Activated CD4-positive, CD25-positive, alpha-beta regulatory T cell treated with anti-CD3 and anti-CD28 coated beads, Interleukin-2, amount 50 U/mL, for 16 hours (primary cell): ENCODE data around the gene KCNMA1.
"Not testable (repeated sequence)": the region's sequence is repeated elsewhere in the genome, so short reads cannot be mapped to it uniquely, and the experiment has no call there.

ENCODE experiments used
- DNase-seq: peaks from one replicate; pipeline ENCODE4 v3.0.0-alpha.2; 2020; ENCODE audit warnings: low read depth, low spot score

Gene KCNMA1

DNA sequence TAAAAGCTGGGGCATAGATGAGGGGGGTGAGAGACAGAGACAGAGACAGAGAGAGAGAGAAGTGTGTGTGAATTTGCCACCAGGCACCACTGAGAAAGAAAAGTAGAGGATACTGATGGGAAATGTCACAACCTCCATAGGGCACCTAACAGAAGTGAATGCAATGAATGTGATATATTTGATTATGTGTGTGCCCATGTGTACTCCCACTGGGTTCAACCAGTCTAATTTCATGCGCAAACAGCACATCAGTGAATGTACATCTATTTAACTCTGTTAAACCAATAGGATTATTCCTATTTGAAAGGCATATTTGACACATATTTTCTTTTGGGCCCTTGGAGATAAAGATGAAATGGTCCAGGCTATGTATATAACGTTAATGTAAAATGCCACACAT is 241.3 kb downstream of the KCNMA1 start:
- DNase-seq: no peak

DNA sequence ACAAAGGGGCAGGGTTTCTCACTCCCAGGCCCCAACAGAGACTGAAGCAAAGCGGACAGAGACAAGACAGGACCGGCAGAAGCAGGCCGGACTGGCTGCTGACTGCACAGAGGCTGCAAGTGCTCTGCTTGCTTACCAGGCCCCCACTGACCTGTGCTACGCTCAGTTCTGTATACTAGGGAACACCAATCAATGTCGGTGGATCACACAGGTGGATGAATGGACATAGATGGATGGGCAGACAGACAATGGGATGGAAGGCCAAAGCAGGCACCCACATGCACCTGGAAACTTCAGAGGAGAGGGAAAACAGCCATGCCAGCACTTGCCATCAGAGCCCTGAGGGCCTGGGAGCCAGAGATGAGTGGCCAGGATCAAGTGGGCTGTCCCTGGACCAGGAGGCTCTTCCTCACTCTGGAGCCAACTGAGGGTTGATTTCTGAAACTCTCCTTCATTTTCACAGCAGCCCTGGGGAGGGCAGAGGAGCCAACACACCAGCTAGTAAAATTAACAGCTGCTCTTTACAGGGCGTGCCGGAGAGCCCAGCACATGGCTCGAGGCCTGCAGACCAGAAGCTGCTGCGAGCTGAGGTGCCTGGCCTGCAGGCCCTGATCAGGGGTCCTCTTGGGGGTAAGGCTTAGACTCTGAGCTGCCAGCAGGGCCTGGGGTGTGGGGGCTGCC is 243.6 kb downstream of the KCNMA1 start:
- DNase-seq: no peak

DNA sequence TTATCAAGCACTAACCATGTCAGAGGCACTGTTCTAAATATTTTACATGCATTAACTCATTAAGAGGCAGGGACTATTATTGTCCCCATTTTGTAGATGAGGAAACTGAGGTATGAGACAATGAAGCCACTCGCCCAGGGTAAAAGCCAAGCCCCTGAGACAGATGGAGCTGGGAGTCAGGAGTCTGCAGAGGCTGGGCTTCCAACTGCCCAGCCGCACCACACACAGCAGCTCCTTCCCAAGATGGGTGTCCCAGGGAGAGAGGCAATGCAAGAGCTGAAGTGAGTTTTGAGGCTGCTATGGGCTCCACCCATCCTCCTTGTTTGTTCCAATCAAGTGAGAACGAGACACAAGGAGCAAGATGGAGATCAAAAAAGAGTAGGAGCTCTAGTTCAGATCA is 244.2 kb downstream of the KCNMA1 start:
- DNase-seq: no peak

DNA sequence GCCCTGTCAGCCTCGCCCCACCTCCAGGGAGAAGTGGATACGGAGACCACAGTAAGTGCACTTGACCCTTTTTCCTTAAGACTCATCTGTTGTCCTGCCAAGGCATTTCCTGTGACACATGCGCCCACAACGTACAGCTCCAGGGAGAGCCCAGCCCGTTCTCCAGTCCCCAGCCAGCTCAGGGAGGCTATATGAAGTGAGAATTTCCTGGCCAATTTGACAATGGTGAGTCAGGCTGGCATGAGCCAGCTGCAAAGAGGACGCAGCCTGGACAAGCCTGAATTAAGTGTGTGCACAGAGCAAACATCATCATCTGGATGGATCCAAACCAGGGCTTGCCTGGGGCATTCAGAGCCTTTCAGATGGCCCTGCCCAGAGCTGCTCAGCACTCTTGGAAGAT is 244.8 kb downstream of the KCNMA1 start:
- no peak for DNase-seq

DNA sequence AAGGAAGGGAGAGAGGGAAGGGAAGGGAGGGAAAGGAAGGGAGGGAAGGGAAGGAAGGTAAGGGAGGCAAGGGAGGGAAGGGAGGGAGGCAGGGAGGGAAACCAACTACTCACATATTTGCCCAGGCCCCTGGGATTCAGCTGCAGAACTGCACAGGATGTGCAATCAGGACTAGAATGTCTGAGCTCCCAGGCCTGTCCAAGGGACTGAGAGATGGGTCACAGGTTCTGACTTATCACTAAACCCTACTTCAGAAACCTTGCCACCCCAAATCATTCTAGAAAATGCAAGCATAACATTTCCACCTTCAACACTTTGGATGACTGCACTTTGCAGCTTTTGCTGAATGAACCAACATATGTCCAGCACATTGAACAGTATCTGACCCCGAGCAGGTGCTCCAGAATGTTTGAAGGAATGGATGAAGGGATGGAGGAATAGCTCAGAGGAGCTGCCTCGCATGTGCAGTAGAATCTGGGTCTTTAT is 245.3 kb downstream of the KCNMA1 start:
- DNase-seq: no peak

DNA sequence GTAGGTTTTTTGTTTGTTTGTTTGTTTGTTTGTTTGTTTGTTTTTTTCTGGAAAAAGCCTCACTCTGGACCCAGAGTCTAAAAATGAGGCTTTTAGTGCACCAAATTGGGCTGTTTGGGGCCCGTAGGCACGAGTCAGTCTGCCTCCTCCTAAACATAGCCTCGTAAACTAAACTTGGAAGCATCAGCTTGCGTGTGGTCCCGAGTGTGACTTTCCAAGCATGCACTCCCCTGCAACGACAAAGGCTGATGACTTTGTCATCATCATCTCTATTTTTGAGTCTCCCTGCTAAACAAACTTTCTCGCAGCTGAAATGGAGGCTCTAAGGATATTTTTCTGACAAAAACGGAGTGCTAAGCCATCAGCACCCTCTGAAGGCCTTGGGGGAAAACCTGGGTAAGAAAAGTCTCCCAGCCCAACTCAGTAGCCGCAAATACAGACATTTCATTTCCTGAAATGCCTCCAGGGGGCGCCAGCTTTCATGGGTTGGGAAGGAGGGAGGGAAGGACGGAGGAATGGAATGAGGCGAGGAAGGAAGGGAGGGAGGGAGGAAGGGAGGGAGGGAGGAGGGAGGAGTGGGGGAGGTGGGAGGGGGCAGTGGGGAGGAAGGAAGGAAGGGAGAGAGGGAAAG is 245.9 kb downstream of the KCNMA1 start:
- no peak for DNase-seq

DNA sequence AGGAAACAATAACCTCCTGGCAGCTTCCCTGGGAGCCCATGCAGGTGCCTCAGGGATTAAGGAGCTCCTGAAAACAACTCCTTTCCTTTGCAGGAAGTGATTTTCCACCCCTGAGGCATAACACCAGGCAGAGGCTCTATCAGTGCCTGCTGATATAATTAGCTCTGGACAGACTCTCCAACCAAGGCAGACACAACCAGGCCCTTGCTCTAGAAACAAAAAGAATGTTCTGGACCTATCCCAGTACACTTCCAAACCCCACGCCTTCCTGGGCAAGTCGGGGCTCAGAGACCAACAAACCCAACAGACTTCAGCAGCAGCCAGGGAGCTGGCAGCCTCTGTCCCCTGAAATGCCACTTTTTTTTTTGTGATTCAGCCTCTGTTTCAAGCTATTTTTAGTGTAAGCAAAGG is 247.1 kb downstream of the KCNMA1 start:
- DNase-seq: no peak

DNA sequence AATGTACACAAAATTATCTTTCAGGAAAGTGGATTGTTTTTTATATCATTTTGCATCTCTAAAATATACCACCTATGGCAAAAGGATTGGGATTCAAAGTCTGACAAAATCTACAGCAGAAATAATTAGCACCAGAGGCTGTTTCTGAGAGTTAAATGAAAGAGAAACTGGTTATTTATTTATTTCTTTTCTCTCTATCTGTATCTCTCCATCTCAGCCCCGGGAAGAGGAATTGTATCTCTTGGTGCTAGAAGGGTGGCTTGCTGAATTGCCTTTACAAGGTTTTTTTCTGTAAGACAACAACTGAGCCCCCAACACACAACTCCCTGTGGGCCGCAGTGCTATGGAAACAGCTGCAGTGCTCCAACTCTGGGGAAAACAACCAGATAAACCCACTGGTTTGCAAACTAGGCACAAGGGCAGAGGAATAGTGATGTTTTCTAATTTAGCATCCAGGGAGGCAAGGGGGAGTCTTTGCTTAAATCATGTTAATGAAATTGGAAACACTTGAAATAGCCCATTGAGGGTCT is 249.0 kb downstream of the KCNMA1 start:
- no peak for DNase-seq

DNA sequence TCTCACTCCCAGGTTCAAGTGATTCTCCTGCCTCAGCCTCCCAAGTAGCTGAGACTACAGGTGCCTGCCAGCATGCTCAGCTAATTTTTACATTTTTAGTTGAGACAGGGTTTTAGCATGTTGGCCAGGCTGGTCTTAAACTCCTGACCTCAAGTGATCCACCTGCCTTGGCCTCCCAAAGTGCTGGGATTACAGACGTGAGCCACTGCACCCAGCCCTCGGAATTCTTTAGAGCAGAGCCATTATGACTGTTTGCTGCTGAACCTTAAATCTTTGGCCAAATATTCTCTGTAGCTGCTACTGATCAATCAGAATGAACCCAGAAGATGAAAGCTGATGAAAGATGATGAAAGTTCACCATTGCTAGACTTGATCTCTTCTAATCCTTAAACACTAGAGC is 249.9 kb downstream of the KCNMA1 start:
- not testable (repeated sequence) for DNase-seq

DNA sequence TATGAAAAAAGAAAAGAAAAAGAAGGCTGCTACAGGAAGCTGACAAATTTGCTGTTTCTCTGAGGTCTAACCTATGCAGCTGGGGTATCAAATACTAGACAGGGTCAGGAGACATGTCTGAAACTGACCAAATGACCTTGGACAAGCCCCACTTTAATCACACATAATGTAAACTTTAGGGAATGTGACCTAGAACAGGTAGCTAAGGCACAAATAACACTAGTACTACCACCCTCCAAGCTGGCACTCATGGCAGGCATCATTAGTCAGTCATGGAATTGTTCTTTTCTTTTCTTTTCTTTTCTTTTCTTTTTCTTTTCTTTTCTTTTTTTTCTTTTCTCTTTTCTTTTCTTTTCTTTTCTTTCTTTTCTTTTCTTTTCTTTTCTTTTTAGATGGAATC is 250.4 kb downstream of the KCNMA1 start:
- DNase-seq: no peak

DNA sequence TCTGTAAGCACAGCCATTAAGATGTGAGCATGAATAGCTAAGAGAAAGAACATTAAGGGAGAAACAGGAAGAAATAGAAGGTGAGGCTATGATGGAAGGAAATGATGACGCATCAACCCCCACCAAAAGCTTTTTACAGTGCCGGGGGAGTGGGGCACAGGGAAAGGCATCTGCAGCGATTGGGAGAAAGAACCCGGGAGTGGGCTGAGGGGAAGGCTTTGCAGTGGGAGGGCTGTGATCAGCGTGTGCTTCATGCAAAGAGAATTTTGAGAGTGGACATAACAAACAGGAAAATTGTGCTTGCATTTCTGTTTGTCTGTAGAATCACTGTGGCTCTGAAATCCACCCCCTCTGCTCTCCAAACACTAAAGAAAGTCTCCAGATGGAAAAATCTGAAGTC is 250.8 kb downstream of the KCNMA1 start:
- no peak for DNase-seq

DNA sequence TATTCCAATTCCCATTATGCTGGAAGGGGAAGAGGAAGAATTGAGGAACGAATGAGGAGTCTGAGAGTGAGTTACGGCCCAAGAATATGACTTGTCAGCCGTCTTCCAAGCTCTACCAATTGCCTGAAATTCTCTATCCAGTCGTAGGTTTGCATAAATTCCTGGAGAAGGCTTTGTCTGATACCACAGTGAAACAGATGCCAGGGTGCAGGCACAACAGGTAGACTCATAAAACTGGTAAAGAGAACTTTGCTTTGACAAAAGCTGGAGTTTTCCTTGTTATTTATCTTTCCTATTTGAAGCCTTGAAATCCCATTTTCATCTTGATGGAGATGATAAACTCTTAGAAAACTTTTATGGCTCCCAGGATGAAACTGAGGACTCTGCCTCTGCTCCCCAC is 251.2 kb downstream of the KCNMA1 start:
- no peak for DNase-seq

DNA sequence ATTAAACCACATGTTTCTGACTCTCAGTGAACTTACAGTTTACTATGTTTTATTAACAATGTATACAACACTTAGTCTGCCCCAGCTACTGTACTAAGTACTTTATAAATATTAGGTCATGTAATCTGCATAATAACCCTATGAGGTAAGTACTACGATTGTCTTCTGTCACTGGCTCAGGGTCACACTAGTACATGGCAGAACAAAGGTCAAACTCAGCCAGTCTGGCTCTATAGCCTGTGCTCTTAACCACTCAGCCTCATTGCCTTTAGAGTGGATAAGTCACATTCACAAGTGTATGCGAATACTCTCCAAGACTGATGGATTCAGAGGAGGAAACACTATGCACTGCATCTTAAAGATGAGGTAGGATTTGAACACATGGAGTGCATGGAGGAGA is 252.3 kb downstream of the KCNMA1 start:
- no peak for DNase-seq

DNA sequence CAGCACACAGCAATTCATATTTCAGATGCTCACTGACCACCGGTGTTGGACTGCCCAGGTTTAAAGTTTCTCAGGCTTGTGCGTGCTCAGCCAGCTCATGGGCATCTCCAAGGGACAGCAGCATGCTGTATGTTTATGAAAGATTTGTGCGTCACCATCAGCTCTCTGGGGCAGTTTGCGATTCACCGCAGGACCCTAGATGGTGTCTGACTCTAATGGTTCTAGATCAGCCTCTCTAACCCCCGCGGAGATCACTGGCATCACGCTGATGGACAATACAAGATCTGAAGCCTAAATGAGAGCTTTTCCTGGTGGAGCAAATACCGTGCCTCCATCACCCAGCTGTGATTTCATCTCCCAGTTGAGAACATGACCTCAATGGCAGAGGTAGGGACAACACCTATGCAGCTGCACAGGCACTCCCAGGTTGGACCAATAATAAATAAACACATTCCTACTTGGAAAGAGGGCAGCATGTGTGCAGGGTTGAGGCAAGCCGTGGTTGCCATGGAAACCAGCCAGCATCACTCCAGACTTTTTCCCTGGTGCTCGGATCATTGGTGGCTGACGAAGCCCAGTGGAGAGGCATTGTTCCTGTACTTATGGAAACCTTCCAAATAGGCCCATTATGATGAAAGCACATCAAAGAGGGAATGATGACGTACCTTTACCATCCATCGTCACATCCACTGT is 253.6 kb downstream of the KCNMA1 start:
- DNase-seq: no peak

DNA sequence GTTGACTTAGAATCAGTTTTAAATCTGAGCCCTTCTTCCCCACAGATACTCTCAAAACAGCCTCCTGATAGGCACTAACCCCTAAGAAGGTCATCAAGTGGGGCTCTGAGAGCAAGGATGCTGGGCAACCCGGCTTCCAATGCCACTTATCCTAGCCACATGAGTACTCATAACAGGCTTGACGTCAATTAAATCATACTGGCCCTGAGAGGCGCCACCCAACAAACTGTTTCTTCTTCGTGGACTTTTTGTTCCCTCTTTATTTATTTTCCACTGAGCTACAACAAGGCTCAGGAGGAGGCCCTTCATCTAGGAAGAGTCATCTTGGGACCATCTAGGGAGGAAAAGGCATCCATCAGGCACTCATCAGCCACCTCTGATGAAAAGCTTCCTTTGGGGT is 255.9 kb downstream of the KCNMA1 start:
- no peak for DNase-seq

DNA sequence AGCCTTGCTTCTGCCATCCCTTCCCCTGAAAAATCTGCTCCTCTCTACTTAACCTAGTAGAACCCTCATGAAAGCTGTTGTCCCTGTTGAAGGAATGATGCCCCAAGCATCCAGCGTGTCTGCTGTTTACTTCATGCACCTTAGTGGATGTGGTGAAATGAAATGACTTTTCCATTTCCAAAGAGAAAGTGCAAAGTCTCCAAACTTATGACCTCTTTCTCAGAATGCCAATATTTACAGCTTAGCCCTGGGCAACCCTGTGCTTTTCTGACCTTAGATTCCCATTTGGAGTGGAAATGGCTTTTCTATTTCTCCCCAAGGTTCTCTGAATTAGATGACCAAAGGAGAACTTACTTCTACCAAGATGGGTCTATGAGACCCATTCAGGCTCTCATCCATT is 256.9 kb downstream of the KCNMA1 start:
- no peak for DNase-seq

DNA sequence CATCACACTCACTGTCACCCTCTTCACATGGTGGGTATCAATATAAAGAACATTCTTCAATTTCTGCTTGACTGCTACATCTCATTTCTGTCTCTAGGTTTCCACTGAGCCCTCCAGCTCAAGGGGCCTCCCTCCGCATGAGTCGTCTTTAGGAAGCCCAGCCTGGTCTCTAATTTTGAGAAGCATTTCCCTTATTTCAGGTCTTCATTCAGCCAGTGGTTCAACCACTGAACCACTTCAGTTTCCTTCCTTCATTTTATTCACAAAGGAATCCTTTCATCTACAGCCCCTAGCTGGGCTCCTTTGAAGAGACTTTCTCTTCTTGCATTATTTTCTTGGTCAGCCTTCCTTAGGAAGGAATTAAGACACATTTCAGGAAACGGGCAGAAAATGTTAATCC is 257.4 kb downstream of the KCNMA1 start:
- no peak for DNase-seq

DNA sequence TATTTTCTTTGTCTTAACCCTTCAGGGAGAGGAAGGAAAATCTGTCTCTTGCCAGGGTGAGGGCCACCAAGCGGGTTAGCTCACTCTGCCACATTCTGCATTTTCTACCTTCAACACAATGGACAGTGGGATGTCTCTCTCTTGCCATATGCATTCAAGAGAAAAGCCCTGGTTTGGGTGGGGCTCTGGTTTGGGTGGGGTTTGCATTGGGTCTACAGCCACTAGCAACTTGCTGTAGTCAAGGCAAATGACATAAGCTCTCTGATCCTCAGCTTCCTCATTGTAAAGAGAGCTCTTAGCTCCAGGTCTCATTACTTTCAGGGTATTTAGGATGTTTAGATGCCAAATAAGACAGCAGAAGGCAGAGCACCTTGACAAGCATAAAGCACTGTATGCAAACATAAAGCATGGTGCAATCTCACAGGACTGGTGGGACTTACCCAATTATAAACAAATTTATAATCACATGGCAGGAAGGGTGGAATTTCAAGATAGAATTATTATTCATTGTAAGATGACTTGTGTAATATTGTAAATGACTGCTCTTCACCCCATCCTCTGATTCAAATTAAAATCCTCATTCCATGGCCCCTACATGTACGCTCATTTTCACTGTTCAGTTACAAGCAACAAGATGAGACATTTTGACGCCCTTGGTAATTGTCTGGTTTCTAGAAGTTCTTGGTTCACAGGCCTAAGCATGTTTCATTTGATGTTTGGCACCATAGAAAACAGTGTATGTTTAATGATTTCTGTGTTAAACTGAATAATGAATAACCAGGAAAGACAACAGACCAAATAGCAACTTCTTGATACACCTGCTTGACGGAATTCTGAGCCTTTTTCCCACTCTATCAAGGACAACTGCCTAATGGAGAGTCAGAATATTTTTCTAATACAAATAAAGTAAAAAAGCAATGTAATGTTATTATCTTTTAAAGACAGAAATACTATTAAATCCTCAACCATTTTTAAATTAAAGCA is 258.9 kb downstream of the KCNMA1 start:
- DNase-seq: no peak

DNA sequence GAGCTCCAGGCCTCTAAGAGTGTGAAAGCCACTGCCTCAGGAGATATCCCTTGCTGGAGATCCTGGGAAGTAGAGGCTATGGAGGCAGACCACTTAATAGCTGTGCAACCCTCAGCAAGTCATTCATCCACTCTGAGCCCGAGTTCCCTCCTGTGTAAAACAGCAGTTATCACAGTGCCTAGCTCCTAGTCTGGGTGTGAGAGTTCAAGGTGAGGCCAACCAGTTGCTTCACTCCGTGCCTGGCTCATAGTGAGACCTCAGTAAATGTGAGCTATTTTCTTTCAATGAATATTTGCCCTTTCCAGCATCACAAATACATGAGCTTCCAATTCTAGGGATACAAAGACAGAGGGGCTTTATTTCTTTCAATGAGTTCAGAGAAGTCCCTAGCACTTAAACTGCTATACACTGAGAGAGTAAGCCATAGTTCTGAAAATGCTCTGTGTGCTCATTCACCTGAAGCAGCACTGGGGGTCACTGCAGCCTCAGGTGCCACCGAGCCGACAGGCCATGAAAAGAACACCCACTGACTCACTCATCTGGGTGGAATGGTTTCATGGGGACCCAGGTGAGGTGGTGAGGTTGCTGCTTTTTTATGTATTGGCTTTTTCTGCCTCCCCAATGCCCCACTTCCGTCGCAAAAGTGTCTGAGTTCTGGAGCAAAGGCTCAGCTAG is 259.8 kb downstream of the KCNMA1 start:
- no peak for DNase-seq

DNA sequence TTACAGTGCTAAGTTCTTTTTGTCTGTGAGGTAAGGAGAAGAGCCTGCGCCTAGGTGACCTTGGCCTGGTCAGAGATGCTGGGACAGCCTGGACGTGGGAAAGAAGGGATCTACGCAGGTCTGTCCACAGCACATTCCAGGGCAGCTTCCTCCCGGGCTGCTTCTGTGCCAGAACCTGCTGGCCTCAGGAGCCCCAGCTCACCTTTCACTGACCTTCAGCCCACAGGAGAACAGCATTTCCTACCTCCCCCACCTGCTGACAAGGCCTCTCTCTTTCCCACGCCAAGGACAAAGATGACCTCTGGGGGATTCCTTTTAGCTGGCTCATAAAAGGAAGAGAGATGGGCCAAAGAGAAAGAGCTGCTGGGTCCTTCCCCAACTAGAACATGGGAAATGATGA is 260.6 kb downstream of the KCNMA1 start:
- no peak for DNase-seq

DNA sequence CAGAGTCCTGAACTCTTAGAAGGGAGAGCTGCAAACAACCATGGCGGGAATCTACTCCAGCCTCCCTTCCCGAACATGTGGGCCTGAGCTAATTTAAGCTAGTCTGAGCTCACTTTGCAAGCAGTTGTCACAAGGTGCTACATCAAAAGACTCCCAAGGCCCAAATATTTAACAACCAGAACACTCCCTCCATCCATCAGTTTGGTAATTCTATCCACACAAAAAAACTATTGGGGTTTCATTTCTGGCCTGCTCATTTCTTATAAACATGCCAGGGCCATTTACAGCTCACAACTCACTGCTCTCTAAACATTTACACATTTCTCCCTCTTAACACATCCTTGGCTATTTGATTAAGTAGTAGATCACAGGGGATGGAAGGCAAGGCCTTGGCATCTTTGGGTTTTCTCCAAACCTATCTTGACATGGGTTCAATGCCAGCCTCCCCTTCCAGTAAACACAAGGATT is 263.4 kb downstream of the KCNMA1 start:
- DNase-seq: no peak
